Lower lobe of right lung (tissue), 2 donors: Measurements from ENCODE around the gene UBE2L5. TPM values are rescaled to one million over a fixed set of nuclear protein-coding genes. Genes with fewer than 3 reads are reported as not detected.

Experiments used
- ATAC-seq, 2 donors: fragments of 200-7000 bp; cut with Tn5 transposase; one replicate each; pipeline ENCODE4 v1.9.1; 2020 to 2022; ENCODE audit warnings: mild to moderate bottlenecking in 2 of 2, moderate library complexity in 2 of 2
- DNase-seq: peaks from one replicate; pipeline ENCODE4 v3.0.0-alpha.2; 2020
- H3K27ac ChIP-seq: fragments of 200-600 bp; one replicate; pipeline ENCODE4 v1.8.0; 2022
- H3K27me3 ChIP-seq: fragments of 200-600 bp; one replicate; pipeline ENCODE4 v1.8.0; 2022; ENCODE audit warnings: low read depth
- H3K36me3 ChIP-seq: fragments of 200-600 bp; one replicate; pipeline ENCODE4 v1.8.0; 2022; ENCODE audit warnings: mild to moderate bottlenecking
- H3K4me1 ChIP-seq: fragments of 200-600 bp; one replicate; pipeline ENCODE4 v1.8.0; 2022
- H3K4me3 ChIP-seq: fragments of 200-600 bp; one replicate; pipeline ENCODE4 v1.8.0; 2022; ENCODE audit warnings: mild to moderate bottlenecking
- H3K9me3 ChIP-seq: fragments of 200-600 bp; one replicate; pipeline ENCODE4 v1.8.0; 2022
- intact Hi-C: fragments of 100-400 bp; cut with DNase I; formaldehyde crosslinking; loops from one replicate; pipeline ENCODE4 v1.11.0; 2022
- total RNA-seq: library from RNA; stranded (reverse); fragmentation: NEBNext Ultra II Directional; extraction: Animal tissue kit (Norgen Biotek cat#: 25700); gene quantifications from one replicate; pipeline ENCODE4 v1.2.1, GENCODE V29; 2021
- TF ChIP-seq, protein P1 (sequence below): fragments of 200-600 bp; IDR thresholded peaks from one replicate; pipeline ENCODE4 v1.8.0; 2022; ENCODE audit warnings: antibody characterized with exemption, mild to moderate bottlenecking
- donor health status: DM: no; HTN: yes; CAD: no; lungs with severe emphysema.

Gene UBE2L5
- total RNA-seq, 1 donor from 2014 or later, result not detected

DNA sequence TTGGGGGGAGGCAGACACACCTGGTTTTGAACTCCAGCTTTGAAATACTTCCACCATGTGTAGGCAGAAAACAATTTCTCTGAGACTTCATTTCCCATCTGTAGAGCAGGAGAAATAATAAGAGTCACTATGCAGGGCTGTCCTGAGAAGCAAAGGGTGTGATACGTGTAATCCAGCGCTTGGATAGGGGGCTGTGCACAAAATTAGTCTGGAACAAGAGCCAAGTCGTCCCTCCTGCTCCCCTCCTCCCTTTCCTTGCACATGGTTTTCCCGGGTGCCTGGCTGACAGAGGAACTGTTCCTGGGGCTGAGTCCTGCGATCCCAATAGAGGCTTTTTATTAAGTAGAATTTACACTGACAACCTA, 29.6 kb upstream of the UBE2L5 start:
- H3K4me1 ChIP-seq, result peaks cover 19% of the 10 kb centered on the region
- H3K27ac ChIP-seq, result no peak overlapping the region
- DNase-seq (no peak), ATAC-seq (no peak)
- H3K9me3 ChIP-seq, result no peaks in the 10 kb centered on the region
- H3K27me3 ChIP-seq, result no peaks in the 10 kb centered on the region
- TF ChIP-seq, protein P1, sequence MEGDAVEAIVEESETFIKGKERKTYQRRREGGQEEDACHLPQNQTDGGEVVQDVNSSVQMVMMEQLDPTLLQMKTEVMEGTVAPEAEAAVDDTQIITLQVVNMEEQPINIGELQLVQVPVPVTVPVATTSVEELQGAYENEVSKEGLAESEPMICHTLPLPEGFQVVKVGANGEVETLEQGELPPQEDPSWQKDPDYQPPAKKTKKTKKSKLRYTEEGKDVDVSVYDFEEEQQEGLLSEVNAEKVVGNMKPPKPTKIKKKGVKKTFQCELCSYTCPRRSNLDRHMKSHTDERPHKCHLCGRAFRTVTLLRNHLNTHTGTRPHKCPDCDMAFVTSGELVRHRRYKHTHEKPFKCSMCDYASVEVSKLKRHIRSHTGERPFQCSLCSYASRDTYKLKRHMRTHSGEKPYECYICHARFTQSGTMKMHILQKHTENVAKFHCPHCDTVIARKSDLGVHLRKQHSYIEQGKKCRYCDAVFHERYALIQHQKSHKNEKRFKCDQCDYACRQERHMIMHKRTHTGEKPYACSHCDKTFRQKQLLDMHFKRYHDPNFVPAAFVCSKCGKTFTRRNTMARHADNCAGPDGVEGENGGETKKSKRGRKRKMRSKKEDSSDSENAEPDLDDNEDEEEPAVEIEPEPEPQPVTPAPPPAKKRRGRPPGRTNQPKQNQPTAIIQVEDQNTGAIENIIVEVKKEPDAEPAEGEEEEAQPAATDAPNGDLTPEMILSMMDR, result no peak
- intact Hi-C loops, result no loop called here
- H3K36me3 ChIP-seq, result no peaks in the 10 kb centered on the region
- H3K4me3 ChIP-seq, result no peak overlapping the region

DNA sequence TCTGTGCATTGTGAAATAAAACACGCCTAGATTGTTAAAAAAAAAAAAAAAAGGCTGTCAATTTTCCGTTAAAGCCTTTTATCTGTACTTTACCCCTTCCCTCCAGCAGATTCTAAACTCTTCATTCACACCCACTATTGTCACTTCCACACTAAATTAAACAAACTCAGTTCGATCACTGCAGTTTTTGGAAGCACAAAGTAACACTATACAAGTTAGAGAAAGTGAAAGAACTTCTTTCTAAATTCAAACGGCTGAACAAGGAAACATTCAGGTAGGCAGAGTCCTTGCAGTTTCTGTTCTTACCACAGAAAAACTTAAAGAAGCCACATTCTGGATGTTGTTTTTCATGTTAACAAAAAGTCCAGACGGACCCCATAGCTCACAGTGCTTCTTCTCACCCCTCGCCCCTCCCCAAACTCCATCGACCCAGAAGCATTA, 27.5 kb upstream of the UBE2L5 start:
- H3K27me3 ChIP-seq, result no peaks in the 10 kb centered on the region
- peak overlapping the region; percentile 94 for H3K27ac ChIP-seq
- H3K9me3 ChIP-seq, result no peaks in the 10 kb centered on the region
- TF ChIP-seq, protein P1, result no peak
- H3K36me3 ChIP-seq, result no peaks in the 10 kb centered on the region
- intact Hi-C loops, result no loop called here
- peaks cover 6% of the 10 kb centered on the region for H3K4me1 ChIP-seq
- DNase-seq (no peak), ATAC-seq (peak; percentile 4 to 59)
- peak overlapping the region; percentile 63 for H3K4me3 ChIP-seq

DNA sequence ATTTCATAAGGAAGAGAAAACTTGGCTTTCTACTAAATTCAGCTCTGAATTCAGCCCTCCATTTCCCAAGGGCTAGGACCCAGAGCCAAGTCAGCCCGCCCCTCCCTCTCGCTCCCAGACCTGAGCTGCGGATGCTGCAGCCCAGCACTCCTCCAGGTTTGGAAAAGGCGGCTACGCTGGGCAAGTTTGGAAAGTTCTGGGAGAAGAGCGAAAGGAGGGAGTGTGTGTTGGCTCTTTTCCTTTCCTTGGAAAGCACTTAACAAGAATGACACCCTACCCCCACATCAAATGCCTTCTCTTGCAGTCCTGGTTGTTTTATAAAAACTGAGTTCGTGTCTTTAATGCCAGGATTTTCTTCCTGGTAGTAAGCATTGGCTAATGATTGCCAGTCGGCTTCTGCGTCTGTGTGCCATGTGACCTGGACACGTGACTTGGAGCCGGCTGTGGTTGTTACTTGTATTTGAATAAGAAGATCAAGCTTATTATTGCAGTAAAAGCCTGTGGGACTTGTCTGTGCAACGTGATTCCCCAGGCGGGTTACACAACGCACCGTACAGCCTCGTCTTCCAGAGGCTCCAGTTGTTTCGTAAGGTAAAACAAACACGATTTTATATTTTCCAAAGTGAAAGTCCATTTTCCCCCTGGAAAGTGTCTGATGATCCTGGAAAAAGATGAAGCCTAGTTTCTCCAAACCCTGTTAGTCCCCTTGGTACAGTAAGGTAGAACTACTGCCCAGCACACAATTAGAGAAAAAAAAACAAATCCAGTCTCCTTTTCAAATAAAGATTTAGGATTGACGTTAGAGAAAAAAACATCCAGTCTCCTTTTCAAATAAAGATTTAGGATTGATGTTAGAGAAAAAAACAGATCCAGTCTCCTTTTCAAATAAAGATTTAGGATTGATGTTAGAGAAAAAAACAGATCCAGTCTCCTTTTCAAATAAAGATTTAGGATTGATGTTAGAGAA, 26.8 kb upstream of the UBE2L5 start:
- Histone ChIP-seq H3K9me3 (no peaks in the 10 kb centered on the region), H3K36me3 (no peaks in the 10 kb centered on the region), H3K27me3 (no peaks in the 10 kb centered on the region), H3K27ac (peak overlapping the region; percentile 94), H3K4me1 (peaks cover 6% of the 10 kb centered on the region), H3K4me3 (peak overlapping the region; percentile 63)
- TF ChIP-seq, protein P1, result no peak
- DNase-seq, result peak; percentile 96
- ATAC-seq, result peak; percentile 93 to 97
- intact Hi-C loops, result no loop called here

DNA sequence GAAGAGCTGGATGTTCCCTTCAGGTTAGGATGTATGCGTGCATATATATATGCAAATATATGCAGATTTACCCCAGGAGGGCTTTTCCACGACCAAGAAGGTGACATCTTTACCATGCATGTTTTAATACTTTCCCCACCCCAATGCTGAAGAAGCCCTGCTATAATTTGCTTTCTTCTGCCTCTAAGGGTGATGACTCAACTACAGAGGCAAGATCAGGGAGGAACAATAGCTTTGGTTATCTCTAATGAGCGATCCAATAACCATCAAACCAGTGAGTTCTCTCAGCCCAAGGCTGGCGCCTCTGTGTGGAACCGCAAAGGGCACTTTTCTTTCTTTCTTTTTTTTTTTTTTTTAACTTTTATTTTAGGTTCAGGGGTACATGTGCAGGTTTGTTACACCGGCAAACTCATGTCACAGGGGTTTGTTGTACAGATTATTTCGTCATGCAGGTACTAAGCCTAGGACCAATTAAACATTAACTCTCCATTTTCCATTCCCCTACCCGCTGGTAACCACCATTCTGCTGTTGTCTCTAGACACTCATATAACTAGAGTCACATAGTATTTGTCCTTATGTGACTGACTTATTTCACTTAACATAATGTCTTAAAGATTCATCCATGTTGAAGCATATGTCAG, 25.7 kb upstream of the UBE2L5 start:
- no peaks in the 10 kb centered on the region for H3K9me3 ChIP-seq

GRCh38 chr13:30398601-30399072, 23.7 kb upstream of the UBE2L5 start:
- ATAC-seq, result no peak
- Histone ChIP-seq H3K36me3 (no peaks in the 10 kb centered on the region), H3K4me3 (no peak overlapping the region), H3K27me3 (no peaks in the 10 kb centered on the region), H3K27ac (no peak overlapping the region), H3K9me3 (no peaks in the 10 kb centered on the region), H3K4me1 (peaks cover 6% of the 10 kb centered on the region)
- TF ChIP-seq, protein P1, result no peak
- DNase-seq, result no peak
- intact Hi-C loops, result no loop called here

More for the DNA sequence above, 25.7 kb upstream of the UBE2L5 start:
- Histone ChIP-seq H3K27me3 (no peaks in the 10 kb centered on the region), H3K4me3 (no peak overlapping the region), H3K36me3 (no peaks in the 10 kb centered on the region), H3K27ac (peak overlapping the region; percentile 94), H3K4me1 (peaks cover 6% of the 10 kb centered on the region)
- TF ChIP-seq, protein P1, result no peak
- intact Hi-C loops, result no loop called here
- DNase-seq (no peak), ATAC-seq (no peak)
